Measurements from ENCODE around the gene CLTCL1.

Gene CLTCL1

GRCh38 chr22:19177164-19178064, 114.1 kb downstream of the CLTCL1 start:
- no peak for TF ChIP-seq CTCF (conservative IDR thresholded peaks at IDR 0.05; ENCODE audit: low read depth)
- CTCF ChIA-PET = no interaction called here
- peak overlapping the region; percentile 96 for H3K27ac ChIP-seq
- DNase-seq (ENCODE audit: low spot score) = no peak
- POLR2A ChIA-PET (ENCODE audit: low non-redundant PET) = no interaction called here

GRCh38 chr22:19176732-19177131, 114.8 kb downstream of the CLTCL1 start:
- POLR2A ChIA-PET (ENCODE audit: low non-redundant PET) = no interaction called here
- TF ChIP-seq CTCF (conservative IDR thresholded peaks at IDR 0.05; ENCODE audit: low read depth) = no peak

GRCh38 chr22:19176175-19176643, 115.3 kb downstream of the CLTCL1 start:
- POLR2A ChIA-PET (ENCODE audit: low non-redundant PET) = no interaction called here
- DNase-seq (ENCODE audit: low spot score) = no peak
- no peak for TF ChIP-seq CTCF (conservative IDR thresholded peaks at IDR 0.05; ENCODE audit: low read depth)
- CTCF ChIA-PET = no interaction called here
- H3K27ac ChIP-seq = peak overlapping the region; percentile 96

More at GRCh38 chr22:19176732-19177131, 114.8 kb downstream of the CLTCL1 start:
- CTCF ChIA-PET = no interaction called here
- peak overlapping the region; percentile 96 for H3K27ac ChIP-seq
- DNase-seq (ENCODE audit: low spot score) = no peak

- ChIA-PET POLR2A (ENCODE audit: low non-redundant PET) (no interaction called here), CTCF (interaction anchor here (0.5 kb wide), 1 partner anchor 90 kb away, joined by 4 read pairs; no protein-coding TSS in a partner anchor)
- TF ChIP-seq CTCF (conservative IDR thresholded peaks at IDR 0.05; ENCODE audit: low read depth) = no peak
- H3K27ac ChIP-seq = peak overlapping the region; percentile 96
- no peak for DNase-seq (ENCODE audit: low spot score)
Measured at GRCh38 chr22:19175602-19176174, 115.8 kb downstream of the CLTCL1 start.

GRCh38 chr22:19175026-19175601, 116.4 kb downstream of the CLTCL1 start:
- ChIA-PET CTCF (interaction anchor here (0.5 kb wide), 1 partner anchor 89 kb away, joined by 4 read pairs; no protein-coding TSS in a partner anchor), POLR2A (ENCODE audit: low non-redundant PET) (interaction anchor here (0.6 to 1.1 kb wide), 3 partner anchors 31 to 116 kb away, joined by 3 to 5 read pairs (median 3); partner anchors contain the start of genes CLTCL1 and ESS2)
- no peak for DNase-seq (ENCODE audit: low spot score)
- no peak for TF ChIP-seq CTCF (conservative IDR thresholded peaks at IDR 0.05; ENCODE audit: low read depth)
- H3K27ac ChIP-seq = peak overlapping the region; percentile 96
